Measurements from ENCODE around the gene RBM19. TPM values are rescaled to one million over a fixed set of nuclear protein-coding genes. Genes with fewer than 3 reads are reported as not detected.

RBM19 gene
- total RNA-seq, 4 donors from 2014 or later, result 19.3 to 45.5 (median 31.5) TPM

DNA sequence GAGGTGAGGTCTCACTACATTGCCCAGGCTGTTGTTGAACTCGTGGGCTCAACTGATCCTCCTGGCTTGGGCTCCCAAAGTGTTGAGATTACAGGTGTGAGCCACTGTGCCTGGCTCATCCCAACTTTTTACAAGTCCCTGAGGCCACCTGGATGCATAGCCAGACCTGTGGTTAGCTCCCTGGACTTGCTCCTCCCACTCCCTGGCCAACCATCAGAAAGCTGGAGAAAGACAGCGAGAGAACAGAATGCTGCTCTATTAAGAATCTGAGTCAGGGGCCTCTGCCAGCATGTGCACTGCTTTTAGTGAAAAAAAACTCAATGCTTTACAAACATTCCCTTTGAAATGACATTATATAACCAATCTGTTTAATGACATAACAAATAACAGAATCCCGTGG is 78.2 kb downstream of the RBM19 start:
- TF ChIP-seq, protein P1, sequence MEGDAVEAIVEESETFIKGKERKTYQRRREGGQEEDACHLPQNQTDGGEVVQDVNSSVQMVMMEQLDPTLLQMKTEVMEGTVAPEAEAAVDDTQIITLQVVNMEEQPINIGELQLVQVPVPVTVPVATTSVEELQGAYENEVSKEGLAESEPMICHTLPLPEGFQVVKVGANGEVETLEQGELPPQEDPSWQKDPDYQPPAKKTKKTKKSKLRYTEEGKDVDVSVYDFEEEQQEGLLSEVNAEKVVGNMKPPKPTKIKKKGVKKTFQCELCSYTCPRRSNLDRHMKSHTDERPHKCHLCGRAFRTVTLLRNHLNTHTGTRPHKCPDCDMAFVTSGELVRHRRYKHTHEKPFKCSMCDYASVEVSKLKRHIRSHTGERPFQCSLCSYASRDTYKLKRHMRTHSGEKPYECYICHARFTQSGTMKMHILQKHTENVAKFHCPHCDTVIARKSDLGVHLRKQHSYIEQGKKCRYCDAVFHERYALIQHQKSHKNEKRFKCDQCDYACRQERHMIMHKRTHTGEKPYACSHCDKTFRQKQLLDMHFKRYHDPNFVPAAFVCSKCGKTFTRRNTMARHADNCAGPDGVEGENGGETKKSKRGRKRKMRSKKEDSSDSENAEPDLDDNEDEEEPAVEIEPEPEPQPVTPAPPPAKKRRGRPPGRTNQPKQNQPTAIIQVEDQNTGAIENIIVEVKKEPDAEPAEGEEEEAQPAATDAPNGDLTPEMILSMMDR (IDR thresholded peaks at IDR 0.05), result no peak
- no peak for TF ChIP-seq POLR2A (IDR thresholded peaks at IDR 0.05)
- H3K9me3 ChIP-seq, result no peaks in the 10 kb centered on the region
- H3K36me3 ChIP-seq, result no peaks in the 10 kb centered on the region
- intact Hi-C loops (cut with DNase I; ENCODE audit: low total_unique reads), result no loop called here
- DNase-seq, result no peak
- H3K27ac ChIP-seq, result no peak overlapping the region
- H3K4me1 ChIP-seq, result peaks cover 0 to 6% of the 10 kb centered on the region in 2 donors
- H3K4me3 ChIP-seq, result no peak overlapping the region
- no peaks in the 10 kb centered on the region for H3K27me3 ChIP-seq

DNA sequence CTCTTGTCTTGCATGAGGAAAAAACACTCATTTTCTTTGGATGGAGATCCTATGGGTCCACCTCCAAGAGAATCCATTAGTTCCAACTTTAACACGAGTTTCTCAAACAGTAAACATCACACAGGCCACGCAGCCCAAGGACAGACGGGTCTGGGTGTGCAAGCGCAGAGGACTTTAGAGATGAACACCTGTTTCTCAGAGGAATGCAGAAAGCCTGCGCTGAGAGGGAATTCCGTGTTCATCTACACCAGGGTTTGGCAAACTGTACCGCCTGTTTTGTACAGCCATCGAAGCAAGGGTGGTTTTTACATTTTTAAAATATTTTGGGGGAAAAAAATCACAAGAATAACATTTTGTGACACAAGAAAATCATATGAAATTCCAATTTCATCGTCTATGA is 79.4 kb downstream of the RBM19 start:
- Histone ChIP-seq H3K4me3 (no peak overlapping the region), H3K36me3 (no peaks in the 10 kb centered on the region), H3K27me3 (no peaks in the 10 kb centered on the region), H3K9me3 (no peaks in the 10 kb centered on the region), H3K27ac (no peak overlapping the region), H3K4me1 (peaks cover 0 to 6% of the 10 kb centered on the region in 2 donors)
- intact Hi-C loops (cut with DNase I; ENCODE audit: low total_unique reads), result no loop called here
- DNase-seq, result no peak
- TF ChIP-seq, protein P1 (IDR thresholded peaks at IDR 0.05), result no peak
- TF ChIP-seq POLR2A (IDR thresholded peaks at IDR 0.05), result no peak

DNA sequence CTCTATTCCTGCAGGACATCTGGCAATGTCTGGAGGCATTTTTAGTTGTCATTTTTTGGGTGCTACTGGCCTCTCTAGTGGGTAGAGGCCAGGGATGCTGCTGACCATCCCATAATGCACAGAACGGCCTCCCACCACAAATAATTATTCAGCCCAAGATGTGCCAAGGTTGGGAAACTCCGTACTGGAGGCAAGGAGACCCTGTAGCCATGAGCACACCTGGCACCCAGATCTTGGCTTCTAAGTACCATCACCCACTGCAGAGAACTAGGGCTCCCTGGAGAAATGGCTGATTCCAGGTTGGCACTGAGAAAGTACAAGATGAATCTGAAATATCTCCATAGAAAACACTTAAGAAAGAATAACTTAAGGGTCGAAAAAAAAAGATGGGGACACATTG is 81.7 kb downstream of the RBM19 start:
- DNase-seq, result no peak
- no peak overlapping the region for H3K27ac ChIP-seq
- no peaks in the 10 kb centered on the region for H3K36me3 ChIP-seq
- no peaks in the 10 kb centered on the region for H3K27me3 ChIP-seq
- no peaks in the 10 kb centered on the region for H3K9me3 ChIP-seq
- intact Hi-C loops (cut with DNase I; ENCODE audit: low total_unique reads), result no loop called here
- H3K4me1 ChIP-seq, result peaks cover 0 to 4% of the 10 kb centered on the region in 2 donors
- H3K4me3 ChIP-seq, result no peak overlapping the region
- TF ChIP-seq POLR2A (IDR thresholded peaks at IDR 0.05), result no peak
- TF ChIP-seq, protein P1 (IDR thresholded peaks at IDR 0.05), result no peak

DNA sequence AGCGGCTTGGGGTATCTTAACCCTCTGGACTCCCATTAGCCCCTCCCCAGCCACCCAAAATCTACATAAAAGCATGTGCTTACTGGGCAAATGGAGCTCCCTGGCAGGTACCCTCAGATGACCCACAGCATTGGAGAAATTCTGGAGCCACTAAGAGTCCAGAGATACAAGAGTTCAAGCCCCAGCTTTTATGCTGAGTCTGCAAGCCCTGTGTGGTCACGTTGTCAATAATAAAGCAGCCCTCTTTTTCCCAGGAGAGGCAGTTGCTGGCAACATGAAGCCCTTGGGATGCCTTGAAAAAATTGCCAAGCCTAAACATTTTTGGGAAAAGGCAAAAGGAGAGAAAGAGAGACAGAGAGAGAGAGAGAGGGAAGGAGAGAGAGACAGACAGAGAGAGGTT is 83.4 kb downstream of the RBM19 start:
- DNase-seq, result no peak
- TF ChIP-seq, protein P1 (IDR thresholded peaks at IDR 0.05), result no peak
- no peak for TF ChIP-seq POLR2A (IDR thresholded peaks at IDR 0.05)
- Histone ChIP-seq H3K27me3 (no peaks in the 10 kb centered on the region), H3K4me1 (no peaks in the 10 kb centered on the region), H3K4me3 (no peak overlapping the region), H3K9me3 (no peaks in the 10 kb centered on the region), H3K36me3 (no peaks in the 10 kb centered on the region), H3K27ac (no peak overlapping the region)
- intact Hi-C loops (cut with DNase I; ENCODE audit: low total_unique reads), result no loop called here

DNA sequence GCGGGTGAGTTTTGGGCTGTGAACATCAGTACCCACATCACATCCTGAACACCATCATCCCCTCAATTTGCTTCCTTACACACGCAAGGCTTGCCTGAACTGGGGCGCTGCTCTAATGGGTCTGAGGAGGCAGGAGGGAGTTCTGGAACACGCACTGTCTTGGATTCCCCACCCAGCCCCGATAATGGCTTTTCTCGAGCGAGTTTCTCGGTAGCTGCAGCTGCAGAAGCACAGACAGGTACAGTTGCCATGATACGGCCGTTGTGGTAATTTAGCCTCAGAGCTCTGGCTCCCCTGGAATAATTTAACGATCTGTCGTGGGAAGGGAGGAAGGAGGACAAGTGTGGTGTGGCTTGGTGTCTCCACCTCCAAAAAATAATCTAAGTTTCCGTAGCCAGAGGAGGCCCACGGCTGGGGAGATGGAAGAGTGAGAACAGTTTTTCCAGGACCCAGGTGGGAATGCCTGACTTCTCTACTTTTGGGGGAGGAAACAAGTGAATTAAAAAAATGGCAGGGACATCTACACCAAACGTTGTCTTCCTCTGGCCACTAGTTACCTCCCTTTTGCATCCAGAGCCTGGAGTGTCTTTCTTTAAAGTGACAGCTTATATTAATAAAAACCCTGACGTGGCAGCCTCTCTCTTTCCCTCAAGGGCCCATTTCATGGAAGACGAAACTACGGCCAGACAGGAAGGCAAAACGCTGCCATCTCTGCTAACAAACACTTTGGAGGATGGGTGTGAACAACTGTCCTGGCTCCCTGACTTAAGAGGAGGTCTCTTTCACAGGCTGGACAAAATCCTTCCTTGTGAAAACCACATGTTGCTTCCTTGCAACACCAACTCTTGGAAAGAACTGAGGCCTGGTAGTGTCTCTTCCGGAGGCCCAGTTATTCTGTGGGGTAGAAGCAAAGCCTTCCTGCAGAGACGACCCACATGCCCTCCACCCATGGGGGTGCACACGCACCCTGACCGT is 84.8 kb downstream of the RBM19 start:
- Histone ChIP-seq H3K9me3 (no peaks in the 10 kb centered on the region), H3K4me1 (no peaks in the 10 kb centered on the region), H3K36me3 (no peaks in the 10 kb centered on the region), H3K27ac (no peak overlapping the region), H3K27me3 (no peaks in the 10 kb centered on the region), H3K4me3 (no peak overlapping the region)
- intact Hi-C loops (cut with DNase I; ENCODE audit: low total_unique reads), result no loop called here
- no peak for TF ChIP-seq POLR2A (IDR thresholded peaks at IDR 0.05)
- TF ChIP-seq, protein P1 (IDR thresholded peaks at IDR 0.05), result no peak
- DNase-seq, result no peak

Measured in uterus (tissue), 4 donors.